ENCODE data around the gene AMOTL2. TPM values are rescaled to one million over a fixed set of nuclear protein-coding genes. Genes with fewer than 3 reads are reported as not detected.

AMOTL2 gene
- total and polyA plus RNA-seq, 2 experiments from 2014 or later = 63.9 to 81.6 TPM

- no peak for DNase-seq (ENCODE audit: low spot score)
- Histone ChIP-seq H2AFZ (no peak overlapping the region), H3K4me3 (peak overlapping the region; percentile 91), H3K9me2 (replicated peaks; ENCODE audit: insufficient read depth) (no peaks in the 10 kb centered on the region), H3K4me2 (peak overlapping the region; percentile 81), H3K9me3 (ENCODE audit: low read depth) (no peaks in the 10 kb centered on the region), H3K36me3 (replicated peaks; ENCODE audit: insufficient read depth, low read depth) (no peaks in the 10 kb centered on the region), H3K79me2 (peaks cover 65% of the 10 kb centered on the region), H3K27ac (no peak overlapping the region), H3K4me1 (ENCODE audit: insufficient read depth) (peaks cover 59% of the 10 kb centered on the region), H3K27me3 (no peaks in the 10 kb centered on the region), H4K20me1 (ENCODE audit: insufficient read depth, poor library complexity, severe bottlenecking) (peaks cover 60% of the 10 kb centered on the region)
- TF ChIP-seq CTCF (IDR thresholded peaks at IDR 0.05; ENCODE audit: poor library complexity) (peak; percentile 13), EZH2 (IDR thresholded peaks at IDR 0.05; ENCODE audit: borderline replicate concordance) (no peak)
- WGBS (ENCODE audit: low lambda C conversion rate, missing lambda C conversion rate) = 71% methylated on average over 7 of the region's 7 CpGs
Measured at GRCh38 chr3:134371542-134372324, 2.5 kb downstream of the AMOTL2 start.

- H3K36me3 ChIP-seq (replicated peaks; ENCODE audit: insufficient read depth, low read depth) = no peaks in the 10 kb centered on the region
- H3K4me3 ChIP-seq = no peak overlapping the region
- DNase-seq (ENCODE audit: low spot score) = no peak
- peak overlapping the region; percentile 81 for H3K4me2 ChIP-seq
- no peaks in the 10 kb centered on the region for H3K27me3 ChIP-seq
- no peak for TF ChIP-seq EZH2 (IDR thresholded peaks at IDR 0.05; ENCODE audit: borderline replicate concordance)
- TF ChIP-seq EZH2phosphoT487 (IDR thresholded peaks at IDR 0.05; ENCODE audit: low read depth, severe bottlenecking, unreplicated experiment) = no peak
- peaks cover 66% of the 10 kb centered on the region for H3K4me1 ChIP-seq (ENCODE audit: insufficient read depth)
- peaks cover 60% of the 10 kb centered on the region for H4K20me1 ChIP-seq (ENCODE audit: insufficient read depth, poor library complexity, severe bottlenecking)
- peak overlapping the region; percentile 4 for H3K27ac ChIP-seq
- no peak overlapping the region for H2AFZ ChIP-seq
- WGBS (ENCODE audit: low lambda C conversion rate, missing lambda C conversion rate) = 95% methylated on average over 30 of the region's 34 CpGs
- H3K79me2 ChIP-seq = peaks cover 66% of the 10 kb centered on the region
- no peaks in the 10 kb centered on the region for H3K9me2 ChIP-seq (replicated peaks; ENCODE audit: insufficient read depth)
- H3K9me3 ChIP-seq (ENCODE audit: low read depth) = no peaks in the 10 kb centered on the region
Measured at GRCh38 chr3:134370611-134371531, 3.4 kb downstream of the AMOTL2 start.

- Histone ChIP-seq H3K27me3 (no peaks in the 10 kb centered on the region), H3K4me3 (no peak overlapping the region), H3K9me2 (replicated peaks; ENCODE audit: insufficient read depth) (no peaks in the 10 kb centered on the region), H3K4me2 (peak overlapping the region; percentile 81), H3K36me3 (replicated peaks; ENCODE audit: insufficient read depth, low read depth) (no peaks in the 10 kb centered on the region), H3K27ac (peak overlapping the region; percentile 4), H3K9me3 (ENCODE audit: low read depth) (no peaks in the 10 kb centered on the region), H2AFZ (no peak overlapping the region), H3K4me1 (ENCODE audit: insufficient read depth) (peaks cover 66% of the 10 kb centered on the region), H3K79me2 (peaks cover 70% of the 10 kb centered on the region), H4K20me1 (ENCODE audit: insufficient read depth, poor library complexity, severe bottlenecking) (peaks cover 63% of the 10 kb centered on the region)
- DNase-seq (ENCODE audit: low spot score) = no peak
- TF ChIP-seq CTCF (IDR thresholded peaks at IDR 0.05; ENCODE audit: poor library complexity) = no peak
- TF ChIP-seq EZH2 (IDR thresholded peaks at IDR 0.05; ENCODE audit: borderline replicate concordance) = no peak
- 94% methylated on average over 2 of the region's 2 CpGs for WGBS (ENCODE audit: low lambda C conversion rate, missing lambda C conversion rate)
Measured at GRCh38 chr3:134369861-134370596, 4.2 kb downstream of the AMOTL2 start.

Measured in hepatocyte (in vitro differentiated cells).